NT2/D1 (cell line): ENCODE measurements around the gene PLXDC2.

Experiments
- SUZ12 ChIP-seq: IDR thresholded peaks from 2 replicates; pipeline ENCODE4 v1.6.1; 2011; ENCODE audit not compliant: insufficient read length, insufficient read depth; ENCODE audit errors: extremely low read depth
- YY1 ChIP-seq: IDR thresholded peaks from 2 replicates; pipeline ENCODE4 v1.6.1; 2011; ENCODE audit not compliant: insufficient read length, insufficient read depth
- ZNF274 ChIP-seq: IDR thresholded peaks from 2 replicates; pipeline ENCODE4 v1.6.1; 2011; ENCODE audit warnings: mild to moderate bottlenecking, low read depth, low read length

GRCh38 chr10:20272608-20273007 is 456.4 kb downstream of the PLXDC2 start:
- TF ChIP-seq SUZ12 = no peak
- TF ChIP-seq YY1 = no peak
- TF ChIP-seq ZNF274 = no peak
